Stomach (tissue), 4 donors: ENCODE measurements around the gene ZNF628.

Experiments
- CTCF ChIP-seq, 7 experiments: fragments of 450-650 bp in 4 of 7; fragments of 200-600 bp in 3 of 7; sonication (generic) in 3 of 7; IDR thresholded peaks; one replicate each; pipeline ENCODE4 v1.5.1; 2016 to 2019; ENCODE audit warnings: antibody characterized with exemption in 7 of 7, control low read depth in 2 of 7, mild to moderate bottlenecking in 1 of 7
- POLR2A ChIP-seq, 4 donors: fragments of 450-650 bp; IDR thresholded peaks; one replicate each; pipeline ENCODE4 v1.6.1; 2016; ENCODE audit warnings: antibody characterized with exemption in 4 of 4, control low read depth in 2 of 4, mild to moderate bottlenecking in 1 of 4, moderate library complexity in 1 of 4

DNA sequence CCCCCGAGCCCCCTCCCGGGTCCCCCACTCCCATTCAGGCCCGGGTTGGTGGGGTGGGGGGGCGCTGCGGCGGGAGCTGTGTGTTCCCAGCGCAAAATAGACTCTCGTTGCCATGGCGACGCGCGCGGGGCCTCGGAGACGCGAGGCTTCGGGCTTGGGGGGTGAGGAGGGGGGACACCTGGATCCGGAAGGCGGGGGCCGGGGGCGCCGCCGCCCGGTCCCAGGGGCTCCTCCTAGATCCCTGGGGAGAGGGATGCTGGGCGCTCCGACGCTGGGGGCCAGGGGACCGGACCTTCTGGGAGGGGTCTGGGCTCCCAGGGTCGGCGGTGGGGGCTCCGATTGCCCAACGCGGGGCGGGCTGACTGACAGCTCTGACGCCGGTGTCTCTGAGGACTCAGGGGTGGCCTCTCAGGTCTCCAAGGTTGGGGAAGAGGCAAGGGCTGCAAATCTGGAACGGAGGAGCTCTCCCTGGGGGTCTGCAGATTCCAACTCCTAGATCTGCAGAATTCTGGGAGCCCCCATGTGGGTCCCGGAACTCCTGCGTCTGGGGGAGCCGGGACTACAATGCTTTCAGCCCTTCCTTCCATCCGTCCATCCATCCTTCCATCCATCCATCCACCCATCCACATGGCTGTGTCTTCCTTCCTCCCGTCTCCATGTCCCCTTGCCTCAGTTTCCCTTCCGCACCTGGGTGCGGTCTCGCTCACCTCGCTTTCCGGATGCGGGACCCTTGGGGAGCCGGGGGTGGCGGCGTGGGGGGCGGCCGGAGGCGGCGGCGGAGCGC is 24.3 kb upstream of the ZNF628 start:
- TF ChIP-seq POLR2A (IDR thresholded peaks at IDR 0.05) (no peak), CTCF (IDR thresholded peaks at IDR 0.05) (no peak)
